ENCODE measurements around the gene CCRL2. TPM values are rescaled to one million over a fixed set of nuclear protein-coding genes. Genes with fewer than 3 reads are reported as not detected.

CCRL2 gene
- total and polyA plus RNA-seq, 9 of the 15 experiments (the other 6 are each of a cell fraction or from before 2014, with no cell fraction given) = 3.4 to 5.7 (median 4.0) TPM

- ChIA-PET CTCF (ENCODE audit: low intra/inter-chr PET ratio) (no interaction called here), POLR2A (interaction anchor here (0.7 to 1.7 kb wide), 7 partner anchors 9 to 611 kb away, joined by 3 to 7 read pairs (median 4); partner anchors contain the start of gene CCR2)
- in situ Hi-C loops (cut with MboI) (loop anchor here (25.0 kb wide), 1 partner anchor 1363 kb away; the partner anchor contains the start of gene CLEC3B), intact Hi-C loops (cut with micrococcal nuclease) (no loop called here)
- Histone ChIP-seq H3K9me3 (replicated peaks; ENCODE audit: control insufficient read depth, insufficient read depth, low read depth, low read length) (no peaks in the 10 kb centered on the region), H3K36me3 (ENCODE audit: control insufficient read depth, insufficient read depth, low read length) (no peaks in the 10 kb centered on the region), H3K27me3 (ENCODE audit: control insufficient read depth in 2 of 2, insufficient read depth in 2 of 2, low read length in 2 of 2) (peaks cover 0 to 10% of the 10 kb centered on the region in 2 experiments; a peak in 2 of 5 replicates), H3K79me2 (ENCODE audit: control insufficient read depth, insufficient read depth, low read length) (no peaks in the 10 kb centered on the region), H4K20me1 (replicated peaks; ENCODE audit: control insufficient read depth, insufficient read depth, low read length) (no peaks in the 10 kb centered on the region), H3K4me2 (ENCODE audit: insufficient read depth, low read length) (peak overlapping the region; percentile 26; the same call in 1 of the 2 replicates), H3K9ac (ENCODE audit: insufficient read depth in 1 of 2, low read depth in 2 of 2, low read length in 2 of 2) (no peak overlapping the region), H3K9me1 (ENCODE audit: control insufficient read depth, insufficient read depth, low read length) (no peaks in the 10 kb centered on the region), H3K4me1 (replicated peaks in 1 of 2; ENCODE audit: control insufficient read depth in 2 of 2, insufficient read depth in 2 of 2, low read length in 2 of 2) (peaks cover 10 to 41% of the 10 kb centered on the region in 2 experiments), H3K4me3 (no peak overlapping the region), H3K27ac (ENCODE audit: extremely low read depth, low read depth, low read length) (peak overlapping the region; percentile 13; the same call in 1 of the 3 replicates), H2AFZ (ENCODE audit: low read depth, low read length) (no peak overlapping the region)
- ATAC-seq (peak; percentile 89), DNase-seq (ENCODE audit: extremely low read depth in 1 of 4, low spot score in 3 of 4) (peak; percentile 66 to 89 (median 76)), FAIRE-seq (peak; percentile 77)
- 0% methylated on average over 8 of the region's 8 CpGs for WGBS (ENCODE audit: insufficient coverage, low coverage, missing lambda C conversion rate)
- BruUV-seq (replicated peaks) = no TSS peak
- TF ChIP-seq TEAD1 (CRISPR knock-in tag; IDR thresholded peaks at IDR 0.05) (peak in 1 of 2 experiments; percentile 86; a peak in 2 of 4 replicates), PHF21A (IDR thresholded peaks at IDR 0.05; ENCODE audit: borderline replicate concordance, low read depth) (0 out of 2 replicates have a peak, but pooled peaks have one; percentile 4), ZNF551 (CRISPR knock-in tag; IDR thresholded peaks at IDR 0.05) (no peak), ZSCAN32 (CRISPR knock-in tag; IDR thresholded peaks at IDR 0.05) (no peak), ZNF518B (CRISPR knock-in tag; IDR thresholded peaks at IDR 0.05) (no peak), HIVEP1 (CRISPR knock-in tag; IDR thresholded peaks at IDR 0.05) (no peak), RAD21 (CRISPR knock-in tag; conservative IDR thresholded peaks at IDR 0.05 in 1 of 2, IDR thresholded peaks at IDR 0.05 in 1 of 2) (peak in 1 of 2 experiments; percentile 28; a peak in 2 of 4 replicates), ZNF316 (IDR thresholded peaks at IDR 0.05) (0 out of 2 replicates have a peak, but pooled peaks have one; percentile 44), GABPA (tag; conservative IDR thresholded peaks at IDR 0.05; ENCODE audit: low read depth) (no peak), HDGF (IDR thresholded peaks at IDR 0.05) (no peak), KDM2B (CRISPR knock-in tag; IDR thresholded peaks at IDR 0.05) (no peak), FOXM1 (IDR thresholded peaks at IDR 0.05; ENCODE audit: low read depth) (peak; percentile 68; the same call in 1 of the 2 replicates), FOXM1 (CRISPR knock-in tag; IDR thresholded peaks at IDR 0.05; ENCODE audit: low read depth) (no peak), NFE2 (IDR thresholded peaks at IDR 0.05; ENCODE audit: low read depth) (peak; percentile 90), ARID2 (IDR thresholded peaks at IDR 0.05) (no peak), CEBPG (CRISPR knock-in tag; IDR thresholded peaks at IDR 0.05) (no peak), CEBPG (tag; conservative IDR thresholded peaks at IDR 0.05 in 1 of 2, IDR thresholded peaks at IDR 0.05 in 1 of 2) (no peak), POLR2H (tag; IDR thresholded peaks at IDR 0.05; ENCODE audit: low read depth) (no peak), ZBTB12 (CRISPR knock-in tag; IDR thresholded peaks at IDR 0.05) (peak; percentile 35; the same call in 1 of the 2 replicates)
These were observed 6.9 kb upstream of the CCRL2 start for GRCh38 chr3:46400000-46400734.
